WTC11 (cell line): ENCODE data around the gene ZNF487. TPM values are rescaled to one million over a fixed set of nuclear protein-coding genes. Genes with fewer than 3 reads are reported as not detected.

Experiments used
- EMX1 ChIP-seq: fragments of 250-450 bp; sonication (Bioruptor Pico); IDR thresholded peaks from 2 replicates; pipeline ENCODE4 v1.8.0; 2021; ENCODE audit warnings: mild to moderate bottlenecking
- ESRRA ChIP-seq: sonication (generic); formaldehyde crosslinking; IDR thresholded peaks from 2 replicates; pipeline ENCODE4 v1.8.1; 2022; ENCODE audit warnings: mild to moderate bottlenecking, missing genetic modification reagents, borderline replicate concordance
- ETV6 ChIP-seq: sonication (generic); formaldehyde crosslinking; IDR thresholded peaks from 2 replicates; pipeline ENCODE4 v1.8.1; 2022; ENCODE audit warnings: mild to moderate bottlenecking, missing genetic modification reagents
- FOXK1 ChIP-seq: sonication (generic); formaldehyde crosslinking; IDR thresholded peaks from 2 replicates; pipeline ENCODE4 v1.8.0; 2022; ENCODE audit warnings: mild to moderate bottlenecking, moderate library complexity, missing genetic modification reagents
- FOXP1 ChIP-seq: sonication (generic); formaldehyde crosslinking; IDR thresholded peaks from 2 replicates; pipeline ENCODE4 v1.8.0; 2022; ENCODE audit warnings: missing genetic modification reagents, mild to moderate bottlenecking, moderate library complexity, borderline replicate concordance
- GABPB1 ChIP-seq: sonication (generic); formaldehyde crosslinking; IDR thresholded peaks from 2 replicates; pipeline ENCODE4 v1.8.1; 2023; ENCODE audit warnings: mild to moderate bottlenecking, missing genetic modification reagents
- KAT7 ChIP-seq: sonication (generic); formaldehyde crosslinking; IDR thresholded peaks from 2 replicates; pipeline ENCODE4 v1.8.1; 2023; ENCODE audit warnings: missing genetic modification reagents, mild to moderate bottlenecking, borderline replicate concordance
- NR2C2 ChIP-seq: sonication (generic); formaldehyde crosslinking; IDR thresholded peaks from 2 replicates; pipeline ENCODE4 v1.8.0; 2022; ENCODE audit warnings: mild to moderate bottlenecking, missing genetic modification reagents
- PRRX2 ChIP-seq: fragments of 250-450 bp; sonication (Bioruptor Pico); IDR thresholded peaks from 2 replicates; pipeline ENCODE4 v1.8.0; 2021; ENCODE audit warnings: mild to moderate bottlenecking
- SMAD3 ChIP-seq: sonication (generic); formaldehyde crosslinking; IDR thresholded peaks from 2 replicates; pipeline ENCODE4 v1.8.0; 2022; ENCODE audit warnings: missing genetic modification reagents, mild to moderate bottlenecking, borderline replicate concordance
- SOX15 ChIP-seq: fragments of 250-450 bp; sonication (Bioruptor Pico); IDR thresholded peaks from 2 replicates; pipeline ENCODE4 v1.9.0; 2021; ENCODE audit warnings: mild to moderate bottlenecking
- TEAD1 ChIP-seq: sonication (generic); formaldehyde crosslinking; IDR thresholded peaks from 2 replicates; pipeline ENCODE4 v1.8.0; 2022; ENCODE audit warnings: mild to moderate bottlenecking, missing genetic modification reagents
- ZNF232 ChIP-seq: sonication (generic); formaldehyde crosslinking; IDR thresholded peaks from 2 replicates; pipeline ENCODE4 v1.8.0; 2022; ENCODE audit warnings: mild to moderate bottlenecking, missing genetic modification reagents
- ZNF416 ChIP-seq: fragments of 250-450 bp; sonication (Bioruptor Pico); IDR thresholded peaks from 2 replicates; pipeline ENCODE4 v1.9.0; 2021; ENCODE audit warnings: mild to moderate bottlenecking, inconsistent platforms
- total RNA-seq: library from RNA; stranded (reverse); gene quantifications from 3 replicates; pipeline ENCODE4 v1.2.3, GENCODE V29; 2021
- TF ChIP-seq, protein P1 (sequence below): sonication (generic); formaldehyde crosslinking; IDR thresholded peaks from 2 replicates; pipeline ENCODE4 v1.8.1; 2023; ENCODE audit warnings: mild to moderate bottlenecking, moderate library complexity, missing genetic modification reagents
- TF ChIP-seq, protein P2 (sequence below): sonication (generic); formaldehyde crosslinking; IDR thresholded peaks from 2 replicates; pipeline ENCODE4 v1.8.0; 2022; ENCODE audit warnings: mild to moderate bottlenecking, missing genetic modification reagents
- TF ChIP-seq, protein P3 (sequence below): sonication (generic); formaldehyde crosslinking; IDR thresholded peaks from 2 replicates; pipeline ENCODE4 v1.8.1; 2023; ENCODE audit warnings: mild to moderate bottlenecking, missing genetic modification reagents
- TF ChIP-seq, protein P4 (sequence below): sonication (generic); formaldehyde crosslinking; IDR thresholded peaks from 2 replicates; pipeline ENCODE4 v1.8.0; 2022; ENCODE audit warnings: mild to moderate bottlenecking, missing genetic modification reagents
- TF ChIP-seq, protein P5 (sequence below): fragments of 250-450 bp; sonication (Bioruptor Pico); IDR thresholded peaks from 2 replicates; pipeline ENCODE4 v1.9.0; 2021; ENCODE audit warnings: mild to moderate bottlenecking
- TF ChIP-seq, protein P6 (sequence below): sonication (generic); formaldehyde crosslinking; IDR thresholded peaks from 2 replicates; pipeline ENCODE4 v1.8.1; 2022; ENCODE audit warnings: low read depth, missing genetic modification reagents, borderline replicate concordance
- TF ChIP-seq, protein P7 (sequence below): sonication (generic); formaldehyde crosslinking; IDR thresholded peaks from 2 replicates; pipeline ENCODE4 v1.8.1; 2022; ENCODE audit warnings: mild to moderate bottlenecking, missing genetic modification reagents, moderate library complexity, borderline replicate concordance
- TF ChIP-seq, protein P8 (sequence below): sonication (generic); formaldehyde crosslinking; IDR thresholded peaks from 2 replicates; pipeline ENCODE4 v1.8.0; 2023; ENCODE audit warnings: missing genetic modification reagents

ZNF487 gene
- total RNA-seq, 1 experiment from 2014 or later: 2.3 TPM

DNA sequence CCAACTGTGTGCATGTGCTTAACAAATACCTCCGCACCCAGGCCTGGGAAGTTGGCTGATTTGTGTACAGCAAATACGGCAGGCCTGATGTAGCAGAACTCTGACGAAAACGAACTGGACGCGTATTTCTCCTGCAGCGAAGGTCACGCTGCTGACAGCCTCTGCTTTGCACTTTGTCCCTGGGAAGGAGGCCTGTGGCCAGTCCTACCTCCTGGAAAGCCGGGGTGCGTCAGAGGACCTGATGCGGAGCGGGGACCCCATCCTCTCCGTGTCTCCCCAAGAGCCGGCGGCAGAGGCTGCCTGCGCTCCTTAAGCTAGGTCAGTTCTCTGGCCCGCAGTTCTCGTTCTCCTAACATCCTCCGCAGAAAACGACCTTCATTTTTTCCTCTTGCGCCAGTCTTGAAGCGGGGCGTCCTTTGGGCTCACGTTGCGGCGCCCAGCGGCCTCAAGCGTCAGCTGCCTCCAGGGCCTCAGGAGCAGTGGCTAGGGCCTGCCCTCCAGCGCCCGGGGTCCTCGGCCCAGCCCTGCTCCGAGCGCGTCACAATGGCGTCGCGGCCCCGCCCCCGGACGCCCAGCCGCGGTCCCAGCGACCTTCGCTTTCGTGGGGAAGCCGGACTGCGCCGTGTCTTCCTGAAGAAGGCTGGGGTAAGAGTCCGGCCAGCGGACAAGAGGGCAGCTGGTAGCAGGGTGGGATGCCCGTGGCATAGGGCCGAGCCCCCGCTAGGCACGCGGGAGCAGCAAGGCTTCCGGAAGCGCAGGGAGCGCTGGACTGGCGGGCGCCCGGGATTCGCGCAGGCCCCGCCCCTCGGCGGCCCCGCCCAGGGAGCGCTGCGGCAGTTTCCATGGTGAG lies at the start of gene ZNF487 (continued):
- TF ChIP-seq PRRX2 (CRISPR knock-in tag) (no peak), FOXK1 (peak; percentile 61), SMAD3 (CRISPR knock-in tag) (0 out of 2 replicates have a peak, but pooled peaks have one; percentile 53), ZNF232 (CRISPR knock-in tag) (0 out of 2 replicates have a peak, but pooled peaks have one; percentile 9), SOX15 (CRISPR knock-in tag) (no peak), KAT7 (peak; percentile 93), TEAD1 (CRISPR knock-in tag) (peak; percentile 74), ZNF416 (CRISPR knock-in tag) (0 out of 2 replicates have a peak, but pooled peaks have one; percentile 71), EMX1 (no peak), ESRRA (CRISPR knock-in tag) (peak; percentile 74; the same call in 1 of the 2 replicates), GABPB1 (CRISPR knock-in tag) (peak; percentile 82), FOXP1 (peak; percentile 36; the same call in 1 of the 2 replicates), ETV6 (peak; percentile 89), NR2C2 (0 out of 2 replicates have a peak, but pooled peaks have one; percentile 40)
- TF ChIP-seq, protein P1, sequence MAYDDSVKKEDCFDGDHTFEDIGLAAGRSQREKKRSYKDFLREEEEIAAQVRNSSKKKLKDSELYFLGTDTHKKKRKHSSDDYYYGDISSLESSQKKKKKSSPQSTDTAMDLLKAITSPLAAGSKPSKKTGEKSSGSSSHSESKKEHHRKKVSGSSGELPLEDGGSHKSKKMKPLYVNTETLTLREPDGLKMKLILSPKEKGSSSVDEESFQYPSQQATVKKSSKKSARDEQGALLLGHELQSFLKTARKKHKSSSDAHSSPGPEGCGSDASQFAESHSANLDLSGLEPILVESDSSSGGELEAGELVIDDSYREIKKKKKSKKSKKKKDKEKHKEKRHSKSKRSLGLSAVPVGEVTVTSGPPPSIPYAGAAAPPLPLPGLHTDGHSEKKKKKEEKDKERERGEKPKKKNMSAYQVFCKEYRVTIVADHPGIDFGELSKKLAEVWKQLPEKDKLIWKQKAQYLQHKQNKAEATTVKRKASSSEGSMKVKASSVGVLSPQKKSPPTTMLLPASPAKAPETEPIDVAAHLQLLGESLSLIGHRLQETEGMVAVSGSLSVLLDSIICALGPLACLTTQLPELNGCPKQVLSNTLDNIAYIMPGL (CRISPR knock-in tag): peak; percentile 73
- TF ChIP-seq, protein P2, sequence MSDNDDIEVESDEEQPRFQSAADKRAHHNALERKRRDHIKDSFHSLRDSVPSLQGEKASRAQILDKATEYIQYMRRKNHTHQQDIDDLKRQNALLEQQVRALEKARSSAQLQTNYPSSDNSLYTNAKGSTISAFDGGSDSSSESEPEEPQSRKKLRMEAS: peak; percentile 90
- TF ChIP-seq, protein P3, sequence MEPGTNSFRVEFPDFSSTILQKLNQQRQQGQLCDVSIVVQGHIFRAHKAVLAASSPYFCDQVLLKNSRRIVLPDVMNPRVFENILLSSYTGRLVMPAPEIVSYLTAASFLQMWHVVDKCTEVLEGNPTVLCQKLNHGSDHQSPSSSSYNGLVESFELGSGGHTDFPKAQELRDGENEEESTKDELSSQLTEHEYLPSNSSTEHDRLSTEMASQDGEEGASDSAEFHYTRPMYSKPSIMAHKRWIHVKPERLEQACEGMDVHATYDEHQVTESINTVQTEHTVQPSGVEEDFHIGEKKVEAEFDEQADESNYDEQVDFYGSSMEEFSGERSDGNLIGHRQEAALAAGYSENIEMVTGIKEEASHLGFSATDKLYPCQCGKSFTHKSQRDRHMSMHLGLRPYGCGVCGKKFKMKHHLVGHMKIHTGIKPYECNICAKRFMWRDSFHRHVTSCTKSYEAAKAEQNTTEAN: no peak
- TF ChIP-seq, protein P4, sequence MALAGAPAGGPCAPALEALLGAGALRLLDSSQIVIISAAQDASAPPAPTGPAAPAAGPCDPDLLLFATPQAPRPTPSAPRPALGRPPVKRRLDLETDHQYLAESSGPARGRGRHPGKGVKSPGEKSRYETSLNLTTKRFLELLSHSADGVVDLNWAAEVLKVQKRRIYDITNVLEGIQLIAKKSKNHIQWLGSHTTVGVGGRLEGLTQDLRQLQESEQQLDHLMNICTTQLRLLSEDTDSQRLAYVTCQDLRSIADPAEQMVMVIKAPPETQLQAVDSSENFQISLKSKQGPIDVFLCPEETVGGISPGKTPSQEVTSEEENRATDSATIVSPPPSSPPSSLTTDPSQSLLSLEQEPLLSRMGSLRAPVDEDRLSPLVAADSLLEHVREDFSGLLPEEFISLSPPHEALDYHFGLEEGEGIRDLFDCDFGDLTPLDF (CRISPR knock-in tag): peak; percentile 45; the same call in 1 of the 2 replicates
- TF ChIP-seq, protein P5, sequence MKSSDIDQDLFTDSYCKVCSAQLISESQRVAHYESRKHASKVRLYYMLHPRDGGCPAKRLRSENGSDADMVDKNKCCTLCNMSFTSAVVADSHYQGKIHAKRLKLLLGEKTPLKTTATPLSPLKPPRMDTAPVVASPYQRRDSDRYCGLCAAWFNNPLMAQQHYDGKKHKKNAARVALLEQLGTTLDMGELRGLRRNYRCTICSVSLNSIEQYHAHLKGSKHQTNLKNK: no peak
- TF ChIP-seq, protein P6, sequence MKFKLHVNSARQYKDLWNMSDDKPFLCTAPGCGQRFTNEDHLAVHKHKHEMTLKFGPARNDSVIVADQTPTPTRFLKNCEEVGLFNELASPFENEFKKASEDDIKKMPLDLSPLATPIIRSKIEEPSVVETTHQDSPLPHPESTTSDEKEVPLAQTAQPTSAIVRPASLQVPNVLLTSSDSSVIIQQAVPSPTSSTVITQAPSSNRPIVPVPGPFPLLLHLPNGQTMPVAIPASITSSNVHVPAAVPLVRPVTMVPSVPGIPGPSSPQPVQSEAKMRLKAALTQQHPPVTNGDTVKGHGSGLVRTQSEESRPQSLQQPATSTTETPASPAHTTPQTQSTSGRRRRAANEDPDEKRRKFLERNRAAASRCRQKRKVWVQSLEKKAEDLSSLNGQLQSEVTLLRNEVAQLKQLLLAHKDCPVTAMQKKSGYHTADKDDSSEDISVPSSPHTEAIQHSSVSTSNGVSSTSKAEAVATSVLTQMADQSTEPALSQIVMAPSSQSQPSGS (CRISPR knock-in tag): no peak
- TF ChIP-seq, protein P7, sequence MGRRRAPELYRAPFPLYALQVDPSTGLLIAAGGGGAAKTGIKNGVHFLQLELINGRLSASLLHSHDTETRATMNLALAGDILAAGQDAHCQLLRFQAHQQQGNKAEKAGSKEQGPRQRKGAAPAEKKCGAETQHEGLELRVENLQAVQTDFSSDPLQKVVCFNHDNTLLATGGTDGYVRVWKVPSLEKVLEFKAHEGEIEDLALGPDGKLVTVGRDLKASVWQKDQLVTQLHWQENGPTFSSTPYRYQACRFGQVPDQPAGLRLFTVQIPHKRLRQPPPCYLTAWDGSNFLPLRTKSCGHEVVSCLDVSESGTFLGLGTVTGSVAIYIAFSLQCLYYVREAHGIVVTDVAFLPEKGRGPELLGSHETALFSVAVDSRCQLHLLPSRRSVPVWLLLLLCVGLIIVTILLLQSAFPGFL (CRISPR knock-in tag): 0 out of 2 replicates have a peak, but pooled peaks have one; percentile 36
- TF ChIP-seq, protein P8, sequence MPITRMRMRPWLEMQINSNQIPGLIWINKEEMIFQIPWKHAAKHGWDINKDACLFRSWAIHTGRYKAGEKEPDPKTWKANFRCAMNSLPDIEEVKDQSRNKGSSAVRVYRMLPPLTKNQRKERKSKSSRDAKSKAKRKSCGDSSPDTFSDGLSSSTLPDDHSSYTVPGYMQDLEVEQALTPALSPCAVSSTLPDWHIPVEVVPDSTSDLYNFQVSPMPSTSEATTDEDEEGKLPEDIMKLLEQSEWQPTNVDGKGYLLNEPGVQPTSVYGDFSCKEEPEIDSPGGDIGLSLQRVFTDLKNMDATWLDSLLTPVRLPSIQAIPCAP: peak; percentile 63
